Stimulated activated naive CD4-positive, alpha-beta T cell (primary cell): ENCODE data around the gene GPRC5D.

Source experiments
- DNase-seq, 6 experiments: peaks; one replicate each; lab custom pipeline; 2025; lab: John Stamatoyannopoulos, UW

GPRC5D gene

DNA sequence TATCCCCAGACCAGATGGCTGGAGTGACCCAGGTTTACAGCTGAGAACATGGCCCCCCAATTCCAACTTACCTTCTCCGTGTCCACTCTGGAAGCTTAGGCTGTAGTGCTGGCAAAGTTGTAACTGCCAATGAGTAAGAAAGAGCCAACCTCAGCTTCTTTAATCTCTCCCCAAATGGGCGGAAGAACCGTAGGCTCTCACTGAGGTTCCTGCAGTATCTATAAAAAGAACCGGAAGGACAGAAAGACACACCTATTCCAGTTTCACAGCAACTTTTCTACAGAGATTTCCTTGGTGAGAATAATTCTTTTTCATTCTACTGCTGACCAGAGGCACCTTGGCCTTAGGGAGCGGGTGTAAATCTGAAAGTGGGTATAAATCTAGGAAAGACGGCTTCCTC, at the start of gene GPRC5D:
GPRC5D (minus strand) TSS at position 135 of the 400 bp plus-strand sequence. CDS start 1,786 bp downstream, outside the sequence.
- DNase-seq = no peak

GRCh38 chr12:13001775-13002040, 49.7 kb upstream of the GPRC5D start:
- peak in 2 of 6 experiments; percentile 1 to 16 for DNase-seq

DNA sequence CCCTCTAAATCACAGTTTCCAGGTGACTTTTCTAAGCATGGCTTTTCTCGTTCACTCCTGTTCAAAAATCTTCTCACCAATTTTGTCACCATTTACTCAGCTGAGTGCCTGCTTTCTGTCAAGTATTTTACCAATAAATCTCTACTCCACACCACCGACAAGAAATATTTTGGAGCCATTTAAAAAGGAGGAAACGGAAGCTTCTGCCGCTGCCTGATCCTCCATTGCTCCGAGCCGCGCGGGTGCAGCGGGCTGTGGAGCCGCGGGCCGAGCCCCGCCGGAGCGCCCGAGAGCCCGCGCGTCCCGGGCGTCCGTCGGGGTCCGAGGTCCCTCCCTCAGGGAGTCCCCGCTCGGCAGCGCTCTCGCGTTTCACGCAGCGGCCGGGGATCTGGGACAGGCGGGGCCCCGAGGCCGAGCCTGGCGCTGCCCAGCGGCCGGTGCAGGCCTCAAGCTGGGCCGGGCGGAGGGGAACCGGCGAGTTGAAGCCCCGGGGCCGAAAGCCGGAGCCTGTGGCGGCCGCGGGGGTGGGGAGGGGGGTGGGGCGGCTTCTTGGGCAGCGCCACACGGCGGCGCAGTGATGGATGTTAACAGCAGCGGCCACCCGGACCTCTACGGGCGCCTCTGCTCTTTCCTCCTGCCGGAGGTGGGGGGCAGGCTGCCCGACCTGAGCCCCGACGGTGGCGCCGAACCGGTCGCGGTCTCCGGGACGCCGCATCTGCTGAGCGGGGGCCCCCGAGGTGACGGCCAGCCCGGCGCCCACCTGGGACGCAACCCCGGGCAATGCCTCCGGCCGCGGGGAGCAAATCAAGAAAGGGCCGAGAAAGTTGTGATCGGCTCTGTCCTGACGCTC, 49.2 kb upstream of the GPRC5D start:
- DNase-seq = peak; percentile 1 to 74 (median 42)

DNA sequence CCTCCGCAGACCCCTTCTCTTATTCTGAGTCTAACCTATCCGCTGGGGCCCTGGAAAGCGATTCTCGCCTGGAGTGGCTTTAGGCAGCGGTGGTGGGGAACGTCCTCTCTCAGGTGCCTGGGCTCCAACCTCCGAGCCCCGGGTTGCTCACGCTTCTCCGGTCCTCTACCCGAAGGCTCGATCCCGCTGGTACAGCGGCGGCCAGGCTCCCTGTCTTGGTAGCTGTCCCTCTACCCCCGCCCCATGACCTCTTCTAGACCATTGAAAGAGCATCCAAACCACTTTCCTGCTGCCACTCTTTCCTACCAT, 48.6 kb upstream of the GPRC5D start:
- peak in 1 of 6 experiments; percentile 42 for DNase-seq

DNA sequence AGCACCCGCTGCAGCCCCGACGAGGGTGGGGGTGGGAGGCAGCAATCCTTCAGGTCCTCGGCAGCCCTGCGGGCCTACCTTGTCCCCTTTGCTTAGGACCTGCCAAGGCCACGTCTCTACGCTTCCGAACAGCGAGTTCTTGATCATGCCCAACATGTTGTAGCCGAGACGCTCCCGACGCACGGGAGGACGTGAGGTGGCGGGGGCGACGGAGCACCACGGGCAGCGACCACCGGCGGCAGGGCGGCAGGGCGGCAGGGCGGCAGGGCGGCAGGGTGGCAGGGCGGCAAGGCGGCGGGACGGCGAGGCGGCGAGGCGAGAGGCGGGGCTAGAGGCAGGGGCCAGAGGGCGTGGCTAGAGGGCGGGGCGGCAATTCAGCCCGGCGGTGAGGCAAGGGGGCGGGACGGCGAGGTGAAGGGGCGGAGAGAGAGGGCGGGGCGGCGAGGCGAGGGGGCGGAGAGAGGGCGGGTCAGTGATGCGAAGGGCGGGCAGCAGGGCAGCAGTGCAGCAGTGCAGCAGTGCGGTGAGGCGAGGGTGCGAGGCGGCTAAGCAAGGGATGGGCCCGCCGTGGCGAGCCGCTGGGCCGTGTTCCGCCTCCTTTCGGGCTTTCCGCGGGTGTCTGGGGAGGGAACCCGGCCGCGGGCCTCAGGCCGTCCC, 48.1 kb upstream of the GPRC5D start, which contains the start of gene HEBP1:
HEBP1 (minus strand) TSS at position 307 of the 657 bp plus-strand sequence; CDS start at position 156, 151 bp downstream.
- peak; percentile 80 to 97 (median 94) for DNase-seq

DNA sequence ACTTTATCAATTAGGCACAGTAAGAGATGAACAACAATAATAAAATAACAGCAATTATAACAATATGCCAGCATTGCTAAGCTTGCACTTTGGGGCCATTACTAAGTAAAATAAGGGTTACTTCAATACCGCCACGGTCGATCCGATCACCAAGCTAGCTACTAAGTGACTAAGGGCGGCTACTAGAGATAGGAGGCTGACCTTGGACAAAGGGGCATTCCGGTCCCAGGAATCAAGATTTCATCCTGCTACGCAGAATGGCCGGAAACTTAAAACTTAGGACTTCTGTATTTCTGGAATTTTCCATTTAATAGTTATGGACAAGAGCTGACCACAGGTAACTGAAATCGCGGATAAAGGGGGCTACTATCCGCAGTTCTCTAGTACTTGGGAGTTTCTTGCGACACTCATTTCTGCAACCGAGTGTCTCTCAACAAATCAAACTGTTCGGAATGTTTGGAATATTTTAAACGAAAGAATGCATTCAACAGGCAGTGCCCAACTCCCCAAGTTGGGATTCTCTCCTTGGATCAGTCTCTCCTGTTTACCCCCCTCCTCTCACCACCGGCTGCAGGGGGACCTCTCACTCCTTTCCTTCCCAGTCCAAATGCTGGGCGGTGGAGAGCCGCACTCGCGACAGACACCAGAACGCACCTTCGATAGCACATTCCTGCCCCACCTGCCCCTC, 47.4 kb upstream of the GPRC5D start:
- DNase-seq = no peak

DNA sequence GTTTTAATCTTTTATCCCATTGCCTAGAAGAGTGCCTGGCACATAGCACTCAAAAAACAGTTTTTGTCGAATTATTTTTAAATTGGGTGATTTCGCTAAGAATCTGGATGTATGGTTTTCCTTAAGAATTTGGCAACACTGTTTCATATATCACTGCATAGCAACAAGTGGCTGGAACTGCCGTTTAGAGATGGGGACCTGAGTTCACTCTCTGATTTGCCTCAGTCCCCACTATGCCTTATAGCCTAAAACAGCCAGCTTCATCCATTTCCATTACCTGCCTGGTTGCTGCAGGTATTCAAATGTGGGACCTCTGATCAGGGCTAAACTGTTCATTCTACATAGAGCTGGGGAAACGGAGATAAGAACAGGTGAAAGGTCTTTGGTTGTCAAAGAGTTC, 46.3 kb upstream of the GPRC5D start:
- DNase-seq = no peak

DNA sequence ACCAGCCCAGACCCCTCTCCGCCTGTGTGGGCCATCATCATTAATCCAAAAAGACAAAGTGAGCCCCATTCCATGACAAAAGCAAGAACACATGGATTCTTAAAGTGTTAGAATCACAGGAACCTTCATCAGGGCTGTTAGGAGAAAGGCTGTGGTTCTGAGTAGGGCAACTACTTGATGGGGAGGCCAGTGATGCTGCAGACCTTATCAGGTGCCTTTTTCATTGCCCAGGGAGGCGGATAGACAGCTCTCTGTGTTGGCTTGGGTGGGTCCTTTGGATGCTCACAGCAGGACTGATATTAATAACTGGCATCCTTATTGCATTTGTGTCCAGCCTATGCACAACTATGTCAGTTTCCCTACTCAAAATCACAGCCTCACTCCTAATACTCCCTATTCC, 45.8 kb upstream of the GPRC5D start:
- DNase-seq = no peak

DNA sequence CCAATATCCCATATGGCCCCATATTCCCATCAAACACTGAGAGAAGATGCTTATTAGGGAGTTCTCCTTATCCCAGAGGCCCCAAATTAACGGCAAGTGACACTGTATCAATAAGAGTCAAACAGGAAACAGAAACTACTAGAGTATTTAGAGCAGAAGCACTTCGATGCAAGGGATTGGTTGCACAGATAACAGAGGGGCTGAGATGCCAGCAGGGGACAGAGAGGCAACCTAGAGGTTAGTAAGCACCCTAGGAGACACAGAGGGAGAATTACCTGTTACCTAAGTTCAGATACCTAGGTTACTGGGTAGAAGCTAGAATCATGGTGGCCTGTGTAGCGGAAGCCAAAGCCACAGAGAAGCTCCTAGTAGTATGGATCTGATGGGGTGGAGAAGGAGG, 45.2 kb upstream of the GPRC5D start:
- DNase-seq = no peak

- no peak for DNase-seq
These were observed 44.2 kb upstream of the GPRC5D start for GRCh38 chr12:12996209-12996608.

DNA sequence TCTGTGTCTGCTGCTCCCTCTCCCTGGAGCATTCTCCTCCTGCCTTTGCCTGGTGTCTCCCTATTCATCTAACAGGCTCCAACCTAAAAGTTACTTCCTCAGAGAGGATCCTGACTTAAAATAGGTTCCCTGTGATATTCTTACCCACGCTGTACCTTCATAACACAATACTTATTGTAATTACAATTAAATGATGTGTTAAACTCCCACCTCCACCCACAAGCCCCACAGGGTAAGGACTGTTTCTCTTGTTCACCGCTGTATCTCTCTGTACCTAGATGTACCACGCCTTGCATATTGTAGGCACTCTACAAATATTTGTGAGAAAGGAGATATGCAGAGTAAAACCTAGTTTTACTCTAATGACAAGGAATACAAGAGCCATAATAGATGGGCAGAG, 43.1 kb upstream of the GPRC5D start:
- no peak for DNase-seq

DNA sequence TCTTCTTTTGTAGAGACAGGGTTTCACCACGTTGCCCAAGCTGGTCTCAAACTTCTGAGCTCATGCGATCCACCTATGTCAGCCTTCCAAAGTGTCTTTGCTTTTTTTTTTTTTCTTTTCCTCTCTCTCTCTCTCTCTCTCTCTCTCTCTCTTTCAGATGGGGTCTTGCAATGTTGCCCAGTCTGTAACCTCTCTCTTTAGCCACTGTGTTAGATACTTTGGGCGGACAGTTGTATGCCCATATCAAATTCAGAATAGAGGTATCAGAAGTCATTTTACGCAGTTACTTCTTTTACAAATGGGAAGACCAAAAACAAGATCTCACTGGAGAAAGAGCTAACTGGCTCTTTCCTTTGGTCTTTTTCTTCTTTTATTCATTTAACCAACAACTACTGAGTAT, 41.4 kb upstream of the GPRC5D start:
- DNase-seq = no peak

- no peak for DNase-seq
These were observed 40.6 kb upstream of the GPRC5D start for GRCh38 chr12:12992418-12993130.

DNA sequence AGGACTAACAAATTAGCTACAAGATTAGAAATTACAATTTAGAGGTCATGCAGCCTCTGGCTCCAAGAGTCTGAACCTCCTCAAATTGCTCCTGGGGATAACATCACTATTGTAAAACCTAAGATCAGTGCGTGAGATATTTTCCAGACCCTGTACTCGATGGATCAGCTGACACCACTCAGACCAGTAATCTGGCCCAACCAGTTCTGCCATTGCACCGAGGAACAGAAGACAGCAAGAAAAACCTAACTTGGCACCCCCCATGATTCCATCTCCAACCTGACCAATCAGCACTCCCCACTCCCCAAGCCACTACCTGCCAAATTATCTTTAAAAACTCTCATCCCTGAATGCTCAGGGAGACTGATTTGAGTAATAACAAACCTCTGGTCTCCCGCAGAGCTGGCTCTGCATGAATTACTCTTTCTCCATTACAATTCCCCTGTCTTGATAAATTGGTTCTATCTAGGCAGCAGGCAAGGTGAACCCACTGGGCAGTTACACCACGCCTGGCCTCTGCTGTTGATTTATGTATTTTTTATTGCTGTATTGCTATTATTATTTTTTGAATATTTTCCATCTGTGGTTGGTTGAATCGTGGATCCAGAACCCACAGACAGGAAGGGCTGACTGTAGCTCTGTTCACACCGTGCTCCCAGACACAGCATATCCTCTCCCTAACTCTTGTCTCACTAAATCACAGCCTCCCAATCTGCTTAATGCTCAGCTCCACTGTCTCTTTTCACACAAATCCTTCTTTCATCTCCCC, 38.9 kb upstream of the GPRC5D start:
- no peak for DNase-seq

DNA sequence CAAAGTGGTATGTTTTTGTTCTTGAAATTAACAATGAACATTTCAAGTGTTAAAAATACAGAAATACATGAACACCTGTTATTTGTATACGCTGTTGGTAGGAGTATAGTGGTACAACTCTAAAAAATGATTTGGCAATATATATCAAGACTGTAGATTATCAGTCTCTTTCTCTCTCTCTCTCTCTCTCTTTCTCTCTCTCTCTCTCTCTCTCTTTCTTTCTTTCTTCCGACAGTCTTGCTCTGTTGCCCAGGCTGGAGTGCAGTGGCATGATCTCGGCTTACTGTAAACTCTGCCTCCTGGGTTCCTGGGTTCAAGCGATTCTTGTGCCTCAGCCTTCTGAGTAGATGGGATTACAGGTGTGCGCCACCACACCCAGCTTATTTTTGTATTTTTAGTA, 35.5 kb upstream of the GPRC5D start:
- DNase-seq = no peak

- DNase-seq = no peak
These were observed 34.9 kb upstream of the GPRC5D start for GRCh38 chr12:12986775-12987331.

DNA sequence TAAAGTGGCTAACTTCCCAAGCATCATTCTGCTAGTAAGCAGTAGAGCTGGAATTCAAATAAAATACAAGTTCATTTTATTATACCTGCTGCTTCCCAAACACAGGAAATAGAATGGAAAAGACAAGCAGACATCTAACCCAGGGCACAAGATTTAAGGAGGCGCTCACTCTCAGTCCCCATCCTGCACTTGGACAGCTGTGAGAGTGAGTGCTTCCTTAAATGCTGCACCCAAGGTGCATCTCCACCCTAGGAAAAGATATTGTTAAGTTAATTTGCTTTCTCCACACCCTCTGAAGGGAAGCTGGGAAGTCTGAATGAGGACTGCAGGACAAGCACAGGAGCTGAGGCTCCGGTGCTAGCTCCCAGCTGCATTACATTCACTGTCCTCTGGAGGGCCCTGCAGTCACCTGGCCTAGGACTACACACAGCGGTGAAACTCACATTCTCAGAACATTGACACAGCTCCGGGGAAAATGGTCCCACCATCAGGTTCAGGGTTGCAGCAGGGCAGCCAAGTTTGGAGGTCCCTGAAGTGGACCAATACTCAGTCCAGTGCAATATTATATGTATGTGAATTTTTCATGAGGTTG, 33.9 kb upstream of the GPRC5D start:
- peak in 1 of 6 experiments; percentile 1 for DNase-seq

DNA sequence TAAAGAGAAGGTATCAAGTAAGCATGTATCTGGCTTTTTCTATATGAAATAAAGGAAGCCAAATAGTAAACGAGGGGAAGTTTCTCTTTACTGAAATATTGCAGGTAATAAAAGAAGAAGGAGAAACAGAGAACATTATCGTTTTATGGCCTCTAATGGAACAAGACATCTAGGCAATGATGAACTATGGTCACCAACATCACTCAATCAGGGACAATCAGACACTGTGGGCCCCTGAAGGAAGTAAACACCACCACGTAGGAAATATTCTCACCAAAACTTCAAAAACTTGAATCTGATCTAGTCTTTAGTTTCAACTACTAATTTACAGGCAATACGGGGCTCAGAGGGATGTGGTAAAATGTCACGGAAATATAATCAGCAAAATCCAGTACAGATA, 32.2 kb upstream of the GPRC5D start:
- no peak for DNase-seq

DNA sequence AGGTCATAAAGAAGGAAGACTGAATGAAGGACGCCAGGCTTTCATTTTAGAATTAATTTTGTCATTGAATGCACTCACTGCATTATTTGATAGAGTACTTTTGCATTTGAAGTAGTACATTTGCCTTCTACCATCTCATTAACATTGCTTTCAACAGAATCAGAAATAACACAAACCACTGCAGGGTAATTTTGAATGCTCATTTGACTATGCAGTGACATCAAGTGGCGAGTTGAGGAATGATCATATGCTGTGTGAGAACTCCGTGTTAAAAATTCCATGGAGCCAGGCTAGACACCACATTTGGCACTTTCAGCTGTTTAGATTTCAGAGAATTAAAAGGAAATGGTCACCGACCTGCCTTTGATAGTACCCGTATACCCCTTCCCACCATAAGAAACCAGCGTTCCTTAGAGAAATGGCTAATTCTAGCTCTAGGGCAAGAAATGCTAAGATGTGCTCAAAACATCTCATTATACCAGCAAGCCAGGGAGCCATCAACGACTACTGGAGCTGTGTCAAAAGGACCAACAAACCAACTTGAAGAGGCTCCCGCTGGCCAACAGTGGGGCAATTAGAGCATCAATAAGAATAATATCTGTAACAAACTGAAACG, 31.6 kb upstream of the GPRC5D start:
- peak in 2 of 6 experiments; percentile 24 to 27 for DNase-seq

GRCh38 chr12:12982331-12982730, 30.4 kb upstream of the GPRC5D start:
- DNase-seq = no peak
